Stimulated activated CD4-positive, alpha-beta T cell treated with anti-CD3 and anti-CD28 coated beads, Interleukin-4, amount 100 ng/mL, for 4 hours (primary cell): ENCODE measurements around the gene VRTN.
A peak's percentile ranks its signal among the peaks of the same experiment; 100 is the strongest.

Source experiments
- DNase-seq, 2 experiments: peaks; one replicate each; pipeline ENCODE4 v3.0.0-alpha.2; 2020

The VRTN gene

GRCh38 chr14:74400031-74400685, 51.9 kb downstream of the VRTN start:
- DNase-seq = no peak

GRCh38 chr14:74400919-74401503, 52.7 kb downstream of the VRTN start:
- no peak for DNase-seq

GRCh38 chr14:74401504-74402241, 53.4 kb downstream of the VRTN start:
- DNase-seq = peak; percentile 41 to 52

- no peak for DNase-seq
These were observed 54.4 kb downstream of the VRTN start for GRCh38 chr14:74402401-74403251.

GRCh38 chr14:74403619-74404417, 55.5 kb downstream of the VRTN start:
- DNase-seq = no peak

- no peak for DNase-seq
These were observed 56.2 kb downstream of the VRTN start for GRCh38 chr14:74404435-74404834.

GRCh38 chr14:74405663-74406062, 57.4 kb downstream of the VRTN start:
- no peak for DNase-seq

- DNase-seq = no peak
These were observed 58.9 kb downstream of the VRTN start for GRCh38 chr14:74407021-74407800.

- no peak for DNase-seq
These were observed 59.5 kb downstream of the VRTN start for GRCh38 chr14:74407801-74408154.

GRCh38 chr14:74408870-74409269, 60.6 kb downstream of the VRTN start:
- DNase-seq = no peak

- DNase-seq = no peak
These were observed 61.2 kb downstream of the VRTN start for GRCh38 chr14:74409441-74409840.
